K562 (cell line): ENCODE measurements around the gene ATXN7L2. TPM values are rescaled to one million over a fixed set of nuclear protein-coding genes. Genes with fewer than 3 reads are reported as not detected.

ENCODE experiments used
- ARNT ChIP-seq, 2 experiments: fragments of 450-650 bp; IDR thresholded peaks; 2 replicates each; pipeline ENCODE4 v1.6.1; 2016; ENCODE audit warnings: mild to moderate bottlenecking in 1 of 2
- BCL6 ChIP-seq: fragments of 250-450 bp; sonication (Bioruptor Pico); IDR thresholded peaks from 2 replicates; pipeline ENCODE4 v1.4.0; 2020
- CHD1 ChIP-seq: fragments of 200-600 bp; sonication (generic); IDR thresholded peaks from one replicate; pipeline ENCODE4 v1.6.1; 2012; ENCODE audit warnings: mild to moderate bottlenecking, moderate library complexity, low read length, inconsistent platforms
- E2F3 ChIP-seq: fragments of 250-450 bp; sonication (Bioruptor Pico); IDR thresholded peaks from 2 replicates; pipeline ENCODE4 v1.4.0; 2020; ENCODE audit warnings: mild to moderate bottlenecking
- ETS2 ChIP-seq: IDR thresholded peaks from 2 replicates; pipeline ENCODE4 v1.6.1; 2016; ENCODE audit warnings: borderline replicate concordance, missing genetic modification characterization, mild to moderate bottlenecking, moderate library complexity, missing compliant biosample characterization; ENCODE audit not compliant: poor library complexity, severe bottlenecking
- FOXK2 ChIP-seq, 2 experiments: fragments of 450-650 bp; IDR thresholded peaks in 1 of 2; conservative IDR thresholded peaks in 1 of 2; 2 replicates each; pipeline ENCODE4 v1.6.1; 2016; ENCODE audit warnings: low read depth in 2 of 2, mild to moderate bottlenecking in 1 of 2
- GABPB1 ChIP-seq: sonication (generic); formaldehyde crosslinking; IDR thresholded peaks from 2 replicates; pipeline ENCODE4 v1.8.0; 2022; ENCODE audit warnings: mild to moderate bottlenecking, missing genetic modification reagents
- HNRNPK ChIP-seq: fragments of 200-400 bp; formaldehyde crosslinking; IDR thresholded peaks from one replicate; pipeline ENCODE4 v1.6.1; 2018; ENCODE audit warnings: mild to moderate bottlenecking, low read depth, low read length; ENCODE audit not compliant: poor library complexity, severe bottlenecking
- LARP7 ChIP-seq: fragments of 450-650 bp; IDR thresholded peaks from 2 replicates; pipeline ENCODE4 v1.6.1; 2016
- OTX1 ChIP-seq: fragments of 450-650 bp; formaldehyde crosslinking; IDR thresholded peaks from 2 replicates; pipeline ENCODE4 v1.4.0; 2022; ENCODE audit warnings: mild to moderate bottlenecking
- PHF20 ChIP-seq: fragments of 450-650 bp; IDR thresholded peaks from 2 replicates; pipeline ENCODE4 v1.6.1; 2018; ENCODE audit not compliant: partially characterized antibody
- POLR3G ChIP-seq: IDR thresholded peaks from 2 replicates; pipeline ENCODE4 v1.6.1; 2011; ENCODE audit not compliant: insufficient read length, insufficient replicate concordance; ENCODE audit errors: extremely low read depth
- TEAD1 ChIP-seq, 2 experiments: fragments of 450-650 bp in 1 of 2; sonication (generic) in 1 of 2; formaldehyde crosslinking; IDR thresholded peaks; 2 replicates each; pipeline versions ENCODE4 v1.4.0 to v1.8.0; 2020 to 2022; ENCODE audit warnings: mild to moderate bottlenecking in 2 of 2, missing genetic modification reagents in 1 of 2
- ZNF165 ChIP-seq: fragments of 250-450 bp; sonication (Bioruptor Pico); IDR thresholded peaks from 2 replicates; pipeline ENCODE4 v1.4.0; 2020; ENCODE audit warnings: borderline replicate concordance
- ZNF174 ChIP-seq: fragments of 250-450 bp; sonication (Bioruptor Pico); IDR thresholded peaks from 2 replicates; pipeline ENCODE4 v1.4.0; 2020; ENCODE audit warnings: mild to moderate bottlenecking
- ZNF766 ChIP-seq: fragments of 200-800 bp; sonication (Bioruptor generic); conservative IDR thresholded peaks from 2 replicates; pipeline ENCODE4 v1.6.1; 2016; ENCODE audit warnings: missing genetic modification characterization, missing compliant biosample characterization
- polyA plus RNA-seq, 8 experiments: library from polyadenylated mRNA; depleted of rRNA in 4 of 8; stranded (reverse) in 5 of 8; unstranded in 3 of 8; fragments of >200 nt; fragmentation: Nextera tagmentation in 2 of 8; fragmentation: Illumina TruSeq in 1 of 8; extraction: Ambion mirVana in 2 of 8; extraction: Trizol in 1 of 8; gene quantifications; 2 replicates each; pipeline versions ENCODE4 v1.2.1 to v1.2.3, GENCODE V29; 2011 to 2014; ENCODE audit warnings: inconsistent platforms in 1 of 8, missing spikeins in 1 of 8
- total RNA-seq, 7 experiments: library from RNA; depleted of rRNA in 6 of 7; stranded (reverse); fragments of >200 nt in 6 of 7; fragmentation: Illumina TruSeq in 2 of 7; extraction: Trizol in 2 of 7; gene quantifications; 2 replicates each; pipeline versions ENCODE4 v1.2.1 to v1.2.3, GENCODE V29; 2011 to 2021; ENCODE audit warnings: low replicate concordance in 1 of 7
- TF ChIP-seq, protein P1 (sequence below): fragments of 450-650 bp; formaldehyde crosslinking; IDR thresholded peaks from 2 replicates; pipeline ENCODE4 v1.4.0; 2020; ENCODE audit warnings: mild to moderate bottlenecking, moderate library complexity
- TF ChIP-seq, protein P2 (sequence below): fragments of 200-800 bp; sonication (Bioruptor generic); IDR thresholded peaks from 2 replicates; pipeline ENCODE4 v1.6.1; 2017; ENCODE audit warnings: missing genetic modification characterization, missing compliant biosample characterization
- TF ChIP-seq, protein P3 (sequence below), 2 experiments: IDR thresholded peaks; 2 replicates each; pipeline ENCODE4 v1.6.1; 2011; ENCODE audit warnings: borderline replicate concordance in 1 of 2, control low read depth in 1 of 2, low read depth in 1 of 2, low read length in 1 of 2, mild to moderate bottlenecking in 1 of 2, mixed read lengths in 1 of 2, moderate library complexity in 1 of 2; ENCODE audit not compliant: insufficient read depth in 1 of 2, insufficient read length in 1 of 2, poor library complexity in 1 of 2, severe bottlenecking in 1 of 2; ENCODE audit errors: extremely low read depth in 1 of 2
- TF ChIP-seq, protein P4 (sequence below), 2 experiments: fragments of 450-650 bp in 1 of 2; sonication (generic) in 1 of 2; formaldehyde crosslinking in 1 of 2; IDR thresholded peaks in 1 of 2; conservative IDR thresholded peaks in 1 of 2; 2 replicates each; pipeline versions ENCODE4 v1.6.1 to v1.8.1; 2016 to 2023; ENCODE audit warnings: mild to moderate bottlenecking in 2 of 2, moderate library complexity in 2 of 2, inconsistent platforms in 1 of 2, missing genetic modification reagents in 1 of 2
- TF ChIP-seq, protein P5 (sequence below): fragments of 250-450 bp; sonication (Bioruptor Pico); IDR thresholded peaks from 2 replicates; pipeline ENCODE4 v1.8.0; 2021; ENCODE audit warnings: borderline replicate concordance, mild to moderate bottlenecking, moderate library complexity; ENCODE audit not compliant: poor library complexity, severe bottlenecking

ATXN7L2 gene
- total and polyA plus RNA-seq, 9 of the 15 experiments (the other 6 are each of a cell fraction or from before 2014, with no cell fraction given): 0.21 to 10.4 (median 5.8) TPM

DNA sequence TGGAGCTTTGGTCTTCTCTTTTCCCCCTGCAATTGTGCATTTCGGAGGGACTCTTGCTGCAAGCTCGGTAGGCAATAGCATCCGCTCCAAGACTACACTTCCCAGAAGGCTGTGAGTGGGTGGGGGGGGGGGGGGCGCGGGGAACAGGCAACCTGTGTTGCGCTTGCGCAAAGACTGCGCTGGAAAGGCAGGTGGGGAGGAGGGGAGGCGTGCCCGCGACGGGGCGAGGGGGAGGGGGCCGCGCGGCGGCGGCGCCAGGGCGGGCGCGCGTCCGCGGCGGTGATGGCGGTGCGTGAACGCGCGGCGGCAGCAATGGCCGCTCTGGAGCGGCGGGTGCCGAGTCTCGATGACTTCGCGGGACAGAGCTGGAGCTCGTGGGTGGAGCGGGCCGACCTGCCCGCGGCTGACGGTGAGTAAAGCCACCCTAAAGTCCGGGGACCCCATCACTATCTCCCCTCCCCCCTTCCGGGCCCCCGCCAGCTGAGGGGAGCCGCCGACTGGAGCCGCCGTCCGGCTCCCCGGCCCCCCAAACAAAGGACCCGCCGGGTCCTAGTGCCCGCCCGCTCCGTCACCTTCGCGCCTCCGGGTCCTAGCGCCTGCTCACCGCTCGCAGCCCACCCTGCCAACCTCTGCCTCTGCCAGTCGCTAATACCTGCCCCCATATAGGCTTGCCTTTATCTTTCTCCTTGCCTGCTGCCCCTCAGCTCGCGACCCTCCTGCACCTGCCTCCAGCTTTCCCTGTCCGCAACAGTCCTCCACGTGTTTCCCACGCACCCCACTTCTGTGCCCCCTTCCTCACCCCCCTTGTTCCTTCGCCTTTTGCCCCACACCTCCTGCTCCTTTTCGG is at the start of gene ATXN7L2 (continued):
- TF ChIP-seq BCL6 (CRISPR knock-in tag): no peak
- TF ChIP-seq LARP7: peak; percentile 99
- TF ChIP-seq FOXK2 (conservative IDR thresholded peaks at IDR 0.05 in 1 of 2, IDR thresholded peaks at IDR 0.05 in 1 of 2; ENCODE audit: low read depth in 2 of 2): peak; percentile 30 to 57; a peak in 2 of 4 replicates
- TF ChIP-seq, protein P1, sequence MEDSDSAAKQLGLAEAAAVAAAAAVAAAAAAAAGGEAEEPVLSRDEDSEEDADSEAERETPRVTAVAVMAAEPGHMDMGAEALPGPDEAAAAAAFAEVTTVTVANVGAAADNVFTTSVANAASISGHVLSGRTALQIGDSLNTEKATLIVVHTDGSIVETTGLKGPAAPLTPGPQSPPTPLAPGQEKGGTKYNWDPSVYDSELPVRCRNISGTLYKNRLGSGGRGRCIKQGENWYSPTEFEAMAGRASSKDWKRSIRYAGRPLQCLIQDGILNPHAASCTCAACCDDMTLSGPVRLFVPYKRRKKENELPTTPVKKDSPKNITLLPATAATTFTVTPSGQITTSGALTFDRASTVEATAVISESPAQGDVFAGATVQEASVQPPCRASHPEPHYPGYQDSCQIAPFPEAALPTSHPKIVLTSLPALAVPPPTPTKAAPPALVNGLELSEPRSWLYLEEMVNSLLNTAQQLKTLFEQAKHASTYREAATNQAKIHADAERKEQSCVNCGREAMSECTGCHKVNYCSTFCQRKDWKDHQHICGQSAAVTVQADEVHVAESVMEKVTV (CRISPR knock-in tag): no peak
- peak in 1 of 2 experiments; percentile 90; a peak in 3 of 4 replicates for TF ChIP-seq ARNT (IDR thresholded peaks at IDR 0.05)
- TF ChIP-seq ZNF174 (CRISPR knock-in tag): no peak
- TF ChIP-seq CHD1: no peak
- TF ChIP-seq HNRNPK: no peak
- TF ChIP-seq, protein P2, sequence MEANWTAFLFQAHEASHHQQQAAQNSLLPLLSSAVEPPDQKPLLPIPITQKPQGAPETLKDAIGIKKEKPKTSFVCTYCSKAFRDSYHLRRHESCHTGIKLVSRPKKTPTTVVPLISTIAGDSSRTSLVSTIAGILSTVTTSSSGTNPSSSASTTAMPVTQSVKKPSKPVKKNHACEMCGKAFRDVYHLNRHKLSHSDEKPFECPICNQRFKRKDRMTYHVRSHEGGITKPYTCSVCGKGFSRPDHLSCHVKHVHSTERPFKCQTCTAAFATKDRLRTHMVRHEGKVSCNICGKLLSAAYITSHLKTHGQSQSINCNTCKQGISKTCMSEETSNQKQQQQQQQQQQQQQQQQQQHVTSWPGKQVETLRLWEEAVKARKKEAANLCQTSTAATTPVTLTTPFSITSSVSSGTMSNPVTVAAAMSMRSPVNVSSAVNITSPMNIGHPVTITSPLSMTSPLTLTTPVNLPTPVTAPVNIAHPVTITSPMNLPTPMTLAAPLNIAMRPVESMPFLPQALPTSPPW (CRISPR knock-in tag): peak; percentile 99
- TF ChIP-seq POLR3G: no peak
- peak; percentile 32 for TF ChIP-seq ETS2 (tag)
- TF ChIP-seq, protein P3, sequence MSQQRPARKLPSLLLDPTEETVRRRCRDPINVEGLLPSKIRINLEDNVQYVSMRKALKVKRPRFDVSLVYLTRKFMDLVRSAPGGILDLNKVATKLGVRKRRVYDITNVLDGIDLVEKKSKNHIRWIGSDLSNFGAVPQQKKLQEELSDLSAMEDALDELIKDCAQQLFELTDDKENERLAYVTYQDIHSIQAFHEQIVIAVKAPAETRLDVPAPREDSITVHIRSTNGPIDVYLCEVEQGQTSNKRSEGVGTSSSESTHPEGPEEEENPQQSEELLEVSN (IDR thresholded peaks at IDR 0.05; ENCODE audit: borderline replicate concordance in 1 of 2, extremely low read depth in 1 of 2, insufficient read depth in 1 of 2, insufficient read length in 1 of 2, low read depth in 1 of 2, low read length in 1 of 2, poor library complexity in 1 of 2, severe bottlenecking in 1 of 2): peak; percentile 63 to 81
- no peak for TF ChIP-seq E2F3 (CRISPR knock-in tag)
- TF ChIP-seq ZNF766 (CRISPR knock-in tag): peak; percentile 96
- no peak for TF ChIP-seq ZNF165 (CRISPR knock-in tag)
- peak; percentile 88 for TF ChIP-seq OTX1
- TF ChIP-seq, protein P4, sequence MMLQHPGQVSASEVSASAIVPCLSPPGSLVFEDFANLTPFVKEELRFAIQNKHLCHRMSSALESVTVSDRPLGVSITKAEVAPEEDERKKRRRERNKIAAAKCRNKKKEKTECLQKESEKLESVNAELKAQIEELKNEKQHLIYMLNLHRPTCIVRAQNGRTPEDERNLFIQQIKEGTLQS (IDR thresholded peaks at IDR 0.05): no peak; the same call in 1 of the 2 replicates
- TF ChIP-seq, protein P4 (CRISPR knock-in tag; conservative IDR thresholded peaks at IDR 0.05): no peak
- peak; percentile 77 for TF ChIP-seq GABPB1 (CRISPR knock-in tag)
- TF ChIP-seq, protein P5, sequence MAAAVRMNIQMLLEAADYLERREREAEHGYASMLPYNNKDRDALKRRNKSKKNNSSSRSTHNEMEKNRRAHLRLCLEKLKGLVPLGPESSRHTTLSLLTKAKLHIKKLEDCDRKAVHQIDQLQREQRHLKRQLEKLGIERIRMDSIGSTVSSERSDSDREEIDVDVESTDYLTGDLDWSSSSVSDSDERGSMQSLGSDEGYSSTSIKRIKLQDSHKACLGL (CRISPR knock-in tag): no peak
- TF ChIP-seq PHF20: peak; percentile 79
- peak; percentile 75 to 94 for TF ChIP-seq TEAD1 (CRISPR knock-in tag; IDR thresholded peaks at IDR 0.05)
